PC-9 (cell line): ENCODE measurements around the gene TRAF1. TPM values are rescaled to one million over a fixed set of nuclear protein-coding genes. Genes with fewer than 3 reads are reported as not detected.
"Not testable (repeated sequence)": the region's sequence is repeated elsewhere in the genome, so short reads cannot be mapped to it uniquely, and the experiment has no call there.

Experiments used
- BruUV-seq: library from RNA; stranded (reverse); fragments of 400-500 nt; replicated peaks from 2 replicates; lab custom pipeline; 2021; lab: Mats Ljungman, UMichigan
- CTCF ChIA-PET: fragments of 300-600 bp; sonication (Branson Sonifier 250); formaldehyde crosslinking; loops from one replicate; lab custom pipeline; 2022; ENCODE audit warnings: antibody characterized with exemption; lab: Charles Lee
- POLR2A ChIA-PET: fragments of 300-600 bp; sonication (Branson Sonifier 250); formaldehyde crosslinking; loops from one replicate; lab custom pipeline; 2022; ENCODE audit warnings: antibody characterized with exemption; ENCODE audit not compliant: unreplicated experiment; lab: Charles Lee
- DNase-seq, 2 experiments: peaks; one replicate each; pipeline versions ENCODE4 v3.0.0 to v3.0.0-alpha.2; 2015 to 2022; ENCODE audit warnings: mixed read lengths in 1 of 2
- H2AFZ ChIP-seq: fragments of 200-600 bp; sonication (generic); 2 replicates; pipeline ENCODE4 v1.8.1; 2017; ENCODE audit warnings: antibody characterized with exemption
- H3F3A ChIP-seq: fragments of 200-600 bp; sonication (generic); 2 replicates; pipeline ENCODE4 v1.8.1; 2017; ENCODE audit warnings: antibody characterized with exemption, mild to moderate bottlenecking, low read depth; ENCODE audit not compliant: insufficient read depth
- H3K27ac ChIP-seq: fragments of 200-600 bp; sonication (generic); 2 replicates; pipeline ENCODE4 v1.6.1; 2016; ENCODE audit warnings: mixed run types
- H3K27me3 ChIP-seq: fragments of 200-600 bp; sonication (generic); 2 replicates; pipeline ENCODE4 v1.6.1; 2016; ENCODE audit warnings: low read depth, mixed run types; ENCODE audit not compliant: insufficient read depth
- H3K36me3 ChIP-seq: fragments of 200-600 bp; sonication (generic); 2 replicates; pipeline ENCODE4 v1.6.1; 2016; ENCODE audit warnings: low read depth, mixed run types
- H3K4me1 ChIP-seq: fragments of 200-600 bp; sonication (generic); replicated peaks from 2 replicates; pipeline ENCODE4 v1.6.1; 2016; ENCODE audit warnings: mixed run types; ENCODE audit not compliant: insufficient read depth
- H3K4me2 ChIP-seq: fragments of 200-600 bp; sonication (generic); 2 replicates; pipeline ENCODE4 v1.6.1; 2017; ENCODE audit warnings: mixed run types
- H3K4me3 ChIP-seq: fragments of 200-600 bp; sonication (generic); 2 replicates; pipeline ENCODE4 v1.6.1; 2016; ENCODE audit warnings: mixed run types
- H3K79me2 ChIP-seq: fragments of 200-600 bp; sonication (generic); 2 replicates; pipeline ENCODE4 v1.6.1; 2017; ENCODE audit warnings: low read depth, mixed run types
- H3K9me2 ChIP-seq: fragments of 200-600 bp; sonication (generic); 2 replicates; pipeline ENCODE4 v1.8.1; 2017; ENCODE audit warnings: mild to moderate bottlenecking; ENCODE audit not compliant: insufficient read depth
- H3K9me3 ChIP-seq: fragments of 200-600 bp; sonication (generic); 2 replicates; pipeline ENCODE4 v1.8.1; 2016; ENCODE audit warnings: low read depth; ENCODE audit not compliant: insufficient read depth
- H4K20me1 ChIP-seq: fragments of 200-600 bp; sonication (generic); 2 replicates; pipeline ENCODE4 v1.8.1; 2017; ENCODE audit not compliant: insufficient read depth
- EZH2 ChIP-seq: fragments of 200-600 bp; sonication (generic); IDR thresholded peaks from 2 replicates; pipeline ENCODE4 v1.8.0; 2017; ENCODE audit warnings: antibody characterized with exemption, low read depth
- intact Hi-C: fragments of 100-400 bp; cut with micrococcal nuclease; formaldehyde crosslinking; loops from one replicate; pipeline ENCODE4 v1.10.0; 2022; ENCODE audit not compliant: unreplicated experiment
- total RNA-seq: library from RNA; stranded (reverse); gene quantifications from 2 replicates; pipeline ENCODE4 v1.2.3, GENCODE V29; 2021
- TF ChIP-seq, protein P1 (sequence below): fragments of 200-600 bp; sonication (generic); conservative IDR thresholded peaks from 2 replicates; pipeline ENCODE4 v1.6.1; 2017; ENCODE audit warnings: mixed run types, antibody characterized with exemption, mild to moderate bottlenecking, moderate library complexity

Gene TRAF1
- total RNA-seq, 1 experiment from 2014 or later = 2.7 TPM

DNA sequence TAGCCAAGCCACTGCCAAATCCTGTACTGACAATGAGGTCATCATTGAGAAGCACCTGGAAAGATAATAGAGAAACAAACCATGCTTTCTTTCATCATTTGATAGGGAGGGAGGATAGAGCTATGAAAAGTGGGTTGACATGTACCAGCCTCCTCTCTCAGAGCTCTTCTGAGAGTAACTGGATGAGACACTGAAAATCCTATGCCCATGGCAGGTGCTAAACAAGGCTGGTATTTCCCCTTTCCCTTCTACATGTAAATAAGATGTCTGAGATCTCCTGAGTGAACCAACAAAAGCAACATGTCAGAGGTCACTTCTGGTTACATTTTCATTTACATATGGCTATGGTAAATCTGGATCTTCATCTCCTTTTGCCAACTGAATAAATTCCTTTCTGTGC is 45.3 kb upstream of the TRAF1 start:
- Histone ChIP-seq H4K20me1 (no peaks in the 10 kb centered on the region), H3K9me2 (no peaks in the 10 kb centered on the region), H3K36me3 (no peaks in the 10 kb centered on the region), H3K79me2 (no peaks in the 10 kb centered on the region), H3K4me2 (no peak overlapping the region), H3F3A (no peaks in the 10 kb centered on the region), H2AFZ (no peak overlapping the region), H3K4me3 (no peak overlapping the region), H3K27ac (no peak overlapping the region), H3K4me1 (no peaks in the 10 kb centered on the region), H3K9me3 (no peaks in the 10 kb centered on the region), H3K27me3 (no peaks in the 10 kb centered on the region)
- no TSS peak for BruUV-seq
- POLR2A ChIA-PET = no interaction called here
- CTCF ChIA-PET = no interaction called here
- TF ChIP-seq EZH2 = no peak
- TF ChIP-seq, protein P1, sequence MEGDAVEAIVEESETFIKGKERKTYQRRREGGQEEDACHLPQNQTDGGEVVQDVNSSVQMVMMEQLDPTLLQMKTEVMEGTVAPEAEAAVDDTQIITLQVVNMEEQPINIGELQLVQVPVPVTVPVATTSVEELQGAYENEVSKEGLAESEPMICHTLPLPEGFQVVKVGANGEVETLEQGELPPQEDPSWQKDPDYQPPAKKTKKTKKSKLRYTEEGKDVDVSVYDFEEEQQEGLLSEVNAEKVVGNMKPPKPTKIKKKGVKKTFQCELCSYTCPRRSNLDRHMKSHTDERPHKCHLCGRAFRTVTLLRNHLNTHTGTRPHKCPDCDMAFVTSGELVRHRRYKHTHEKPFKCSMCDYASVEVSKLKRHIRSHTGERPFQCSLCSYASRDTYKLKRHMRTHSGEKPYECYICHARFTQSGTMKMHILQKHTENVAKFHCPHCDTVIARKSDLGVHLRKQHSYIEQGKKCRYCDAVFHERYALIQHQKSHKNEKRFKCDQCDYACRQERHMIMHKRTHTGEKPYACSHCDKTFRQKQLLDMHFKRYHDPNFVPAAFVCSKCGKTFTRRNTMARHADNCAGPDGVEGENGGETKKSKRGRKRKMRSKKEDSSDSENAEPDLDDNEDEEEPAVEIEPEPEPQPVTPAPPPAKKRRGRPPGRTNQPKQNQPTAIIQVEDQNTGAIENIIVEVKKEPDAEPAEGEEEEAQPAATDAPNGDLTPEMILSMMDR = no peak
- no peak for DNase-seq
- intact Hi-C loops = no loop called here

- H3K9me2 ChIP-seq, CTCF ChIA-PET, H3K27ac ChIP-seq, intact Hi-C loops, H3F3A ChIP-seq, H3K9me3 ChIP-seq, H2AFZ ChIP-seq, H3K4me1 ChIP-seq, H3K4me2 ChIP-seq, H3K79me2 ChIP-seq, BruUV-seq, H3K4me3 ChIP-seq, H3K36me3 ChIP-seq, H4K20me1 ChIP-seq, POLR2A ChIA-PET, DNase-seq, H3K27me3 ChIP-seq: not testable (repeated sequence)
These were observed 44.9 kb upstream of the TRAF1 start for GRCh38 chr9:120971471-120971870.

- Histone ChIP-seq H3K9me2 (no peaks in the 10 kb centered on the region), H3K9me3 (no peaks in the 10 kb centered on the region), H2AFZ (no peak overlapping the region), H3K36me3 (no peaks in the 10 kb centered on the region), H3F3A (no peaks in the 10 kb centered on the region), H3K4me1 (no peaks in the 10 kb centered on the region), H3K27me3 (no peaks in the 10 kb centered on the region), H3K79me2 (no peaks in the 10 kb centered on the region), H3K4me2 (no peak overlapping the region), H3K4me3 (no peak overlapping the region), H3K27ac (no peak overlapping the region), H4K20me1 (no peaks in the 10 kb centered on the region)
- BruUV-seq = no TSS peak
- CTCF ChIA-PET = no interaction called here
- intact Hi-C loops = no loop called here
- TF ChIP-seq EZH2 = no peak
- TF ChIP-seq, protein P1 = no peak
- DNase-seq = no peak
- POLR2A ChIA-PET = no interaction called here
These were observed 43.6 kb upstream of the TRAF1 start for GRCh38 chr9:120970244-120970643.

DNA sequence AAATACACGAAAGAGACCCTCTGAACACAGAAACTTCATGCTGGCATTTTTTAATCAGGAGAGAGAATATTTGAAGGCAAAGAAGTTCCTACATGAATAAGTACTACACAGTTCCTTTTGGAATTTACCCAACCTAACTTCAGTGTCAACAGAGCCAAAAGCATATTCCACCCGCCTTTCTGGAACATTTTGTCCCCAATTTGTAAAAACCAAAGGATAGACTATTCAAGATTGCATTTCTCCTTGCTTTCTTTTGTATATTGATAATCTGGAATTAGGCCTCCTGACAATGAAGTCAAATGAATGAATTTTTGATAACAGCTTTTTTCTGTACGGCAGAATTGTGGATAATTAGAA is 39.4 kb upstream of the TRAF1 start:
- no peaks in the 10 kb centered on the region for H3K36me3 ChIP-seq
- intact Hi-C loops = no loop called here
- no peaks in the 10 kb centered on the region for H3F3A ChIP-seq
- H3K79me2 ChIP-seq = no peaks in the 10 kb centered on the region
- no peaks in the 10 kb centered on the region for H3K9me2 ChIP-seq
- TF ChIP-seq EZH2 = no peak
- TF ChIP-seq, protein P1 = no peak
- ChIA-PET POLR2A (interaction anchor here (0.7 kb wide), 1 partner anchor 338 kb away, joined by 4 read pairs; no protein-coding TSS in a partner anchor), CTCF (no interaction called here)
- no peak overlapping the region for H3K27ac ChIP-seq
- no peaks in the 10 kb centered on the region for H3K4me1 ChIP-seq
- no peak overlapping the region for H2AFZ ChIP-seq
- H4K20me1 ChIP-seq = no peaks in the 10 kb centered on the region
- H3K9me3 ChIP-seq = no peaks in the 10 kb centered on the region
- no TSS peak for BruUV-seq
- DNase-seq = no peak
- H3K4me3 ChIP-seq = no peak overlapping the region
- no peak overlapping the region for H3K4me2 ChIP-seq
- H3K27me3 ChIP-seq = no peaks in the 10 kb centered on the region
